ENCODE data around the gene DEF6. TPM values are rescaled to one million over a fixed set of nuclear protein-coding genes. Genes with fewer than 3 reads are reported as not detected.

The DEF6 gene
- total and polyA plus RNA-seq, 11 donors, result 0.38 to 14.4 (median 1.1) TPM

GRCh38 chr6:35267897-35268296 is 29.7 kb upstream of the DEF6 start:
- H3K4me1 ChIP-seq, result peaks cover 0 to 45% (median 23%) of the 10 kb centered on the region in 12 donors
- H3K27me3 ChIP-seq, result no peaks in the 10 kb centered on the region
- TF ChIP-seq CTCF (IDR thresholded peaks at IDR 0.05) (no peak), POLR2A (IDR thresholded peaks at IDR 0.05) (no peak)
- no peak for ATAC-seq
- H3K9me3 ChIP-seq, result no peaks in the 10 kb centered on the region
- DNase-seq, result no peak
- intact Hi-C loops (cut with DNase I), result no loop called here
- no peak overlapping the region for H3K4me3 ChIP-seq
- H3K36me3 ChIP-seq, result peaks cover 0 to 9% (median 0%) of the 10 kb centered on the region in 9 donors
- WGBS, 4 donors, result 45 to 63% (median 56%) methylated on average over 2 of the region's 2 CpGs
- H3K27ac ChIP-seq, result no peak overlapping the region

- intact Hi-C loops (cut with DNase I), result no loop called here
- TF ChIP-seq CTCF (IDR thresholded peaks at IDR 0.05), result no peak
- WGBS, 4 donors, result 93 to 100% (median 95%) methylated on average over 2 of the region's 2 CpGs
- ATAC-seq (no peak), DNase-seq (no peak)
- Histone ChIP-seq H3K4me1 (peaks cover 0 to 38% (median 22%) of the 10 kb centered on the region in 12 donors), H3K9me3 (no peaks in the 10 kb centered on the region), H3K27ac (no peak overlapping the region), H3K27me3 (no peaks in the 10 kb centered on the region), H3K4me3 (no peak overlapping the region), H3K36me3 (peaks cover 0 to 9% (median 0%) of the 10 kb centered on the region in 9 donors)
These were observed 25.6 kb upstream of the DEF6 start for GRCh38 chr6:35272005-35272404.

- 84 to 91% (median 87%) methylated on average over 4 of the region's 4 CpGs for WGBS, 4 donors
- intact Hi-C loops (cut with DNase I), result no loop called here
- ATAC-seq (peak in 1 of 4 donors; percentile 13), DNase-seq (no peak)
- peaks cover 0 to 9% (median 0%) of the 10 kb centered on the region in 9 donors for H3K36me3 ChIP-seq
- no peak overlapping the region for H3K4me3 ChIP-seq
- H3K9me3 ChIP-seq, result no peaks in the 10 kb centered on the region
- H3K27ac ChIP-seq, result peak overlapping the region in 2 of 12 donors; percentile 16 to 46
- H3K27me3 ChIP-seq, result no peaks in the 10 kb centered on the region
- H3K4me1 ChIP-seq, result peaks cover 0 to 23% (median 18%) of the 10 kb centered on the region in 12 donors
- TF ChIP-seq CTCF (IDR thresholded peaks at IDR 0.05) (no peak), POLR2A (IDR thresholded peaks at IDR 0.05) (no peak)
These were observed 23.6 kb upstream of the DEF6 start for GRCh38 chr6:35273822-35274559.

- Histone ChIP-seq H3K4me1 (peaks cover 0 to 33% (median 18%) of the 10 kb centered on the region in 12 donors), H3K4me3 (no peak overlapping the region), H3K27ac (peak overlapping the region in 11 of 12 donors; percentile 4 to 71 (median 54)), H3K9me3 (no peaks in the 10 kb centered on the region), H3K27me3 (no peaks in the 10 kb centered on the region), H3K36me3 (peaks cover 0 to 4% (median 0%) of the 10 kb centered on the region in 9 donors)
- no peak for DNase-seq
- ATAC-seq, result peak in 3 of 4 donors; percentile 5 to 8 (median 5)
- intact Hi-C loops (cut with DNase I), result no loop called here
- TF ChIP-seq CTCF (IDR thresholded peaks at IDR 0.05) (no peak), POLR2A (IDR thresholded peaks at IDR 0.05) (no peak)
- WGBS, 4 donors, result 72 to 83% (median 77%) methylated on average over 4 of the region's 4 CpGs
These were observed 21.8 kb upstream of the DEF6 start for GRCh38 chr6:35275744-35276260.

All from heart left ventricle (tissue), 16 donors.